ENCODE data around the gene AMY1B.
"Not testable (repeated sequence)": the region's sequence is repeated elsewhere in the genome, so short reads cannot be mapped to it uniquely, and the experiment has no call there.

The AMY1B gene

DNA sequence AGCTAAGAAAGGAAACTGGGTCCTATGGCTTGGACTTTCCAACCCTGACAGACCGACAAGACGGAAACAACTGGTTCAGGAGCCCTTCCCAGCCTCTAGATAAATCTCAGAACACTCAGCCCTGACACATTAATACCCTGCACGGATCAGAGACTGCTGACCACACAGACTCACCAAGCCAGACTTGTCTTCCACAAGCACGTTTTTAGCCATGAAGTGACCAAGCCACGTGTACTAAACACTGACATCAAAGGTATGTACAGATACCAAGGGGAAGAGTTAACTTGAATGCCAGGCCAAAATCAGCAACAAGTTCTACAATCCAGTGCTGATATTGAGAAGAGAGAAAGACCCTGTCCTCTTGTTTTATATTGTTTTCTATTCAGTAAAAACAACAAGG, at the start of gene AMY1B:
Gene AMY1B (minus strand): TSS at position 101 of the 400 bp plus-strand sequence. CDS start 571 bp downstream, outside the sequence.
- not testable (repeated sequence) for DNase-seq (ENCODE audit: low read depth)

DNA sequence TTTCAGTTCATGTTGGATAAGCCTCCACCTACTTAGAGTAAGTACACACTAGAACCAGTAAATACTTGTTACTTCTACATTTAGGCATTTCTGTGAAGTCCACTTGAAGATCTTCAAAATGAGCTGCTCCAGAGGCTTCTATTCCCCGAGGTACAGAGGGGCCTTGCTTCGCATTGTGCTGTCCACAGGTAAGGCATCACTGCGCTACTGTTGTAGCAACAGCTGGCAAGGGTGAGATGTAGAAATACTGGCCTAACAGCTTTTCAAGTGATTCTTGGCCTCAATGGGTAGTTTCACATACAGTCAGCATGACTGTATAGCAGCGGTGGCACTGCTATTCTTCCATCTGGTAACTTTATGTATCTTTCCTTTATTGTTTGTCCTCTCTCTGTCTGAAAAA, 49.0 kb upstream of the AMY1B start:
- not testable (repeated sequence) for DNase-seq (ENCODE audit: low read depth)

DNA sequence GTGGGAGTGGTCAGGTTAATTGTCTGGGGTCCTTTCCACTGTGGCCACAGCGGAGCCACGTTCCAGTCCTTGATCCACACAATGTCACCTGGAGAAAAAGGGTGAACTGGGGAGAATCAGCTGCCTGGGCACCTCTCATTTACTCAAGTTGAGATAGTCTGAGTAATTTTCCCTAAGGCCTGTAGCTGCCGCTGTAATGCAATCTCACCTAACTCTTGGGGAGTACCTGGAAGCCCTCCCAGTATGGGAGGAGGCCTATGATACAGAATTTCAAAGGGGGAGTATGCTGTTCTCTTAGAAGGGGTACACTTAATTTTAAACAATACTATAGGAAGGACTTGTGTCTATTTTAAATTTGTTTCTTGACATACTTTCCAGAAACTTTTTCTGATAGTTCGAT, 48.4 kb upstream of the AMY1B start:
- DNase-seq (ENCODE audit: low read depth): not testable (repeated sequence)

DNA sequence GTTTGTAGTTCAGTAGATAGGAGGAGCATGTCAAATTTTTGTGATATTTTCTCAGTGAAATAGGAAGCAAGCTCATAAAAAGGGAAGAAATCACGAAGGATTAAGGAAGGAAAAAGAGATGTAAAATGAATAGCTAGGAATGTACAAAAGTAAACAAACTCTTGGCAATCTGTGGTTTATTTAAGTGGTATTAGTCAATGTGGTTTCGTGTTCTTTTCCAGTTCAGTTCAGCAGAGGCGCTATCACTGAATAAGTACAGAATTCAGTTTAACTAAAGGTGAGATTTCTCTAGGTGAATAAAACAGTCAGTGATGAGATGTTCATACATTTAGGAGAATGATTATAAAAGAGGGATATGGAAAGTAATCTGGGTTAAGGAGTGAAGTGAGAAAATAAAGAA, 42.0 kb upstream of the AMY1B start:
- DNase-seq (ENCODE audit: low read depth): not testable (repeated sequence)

DNA sequence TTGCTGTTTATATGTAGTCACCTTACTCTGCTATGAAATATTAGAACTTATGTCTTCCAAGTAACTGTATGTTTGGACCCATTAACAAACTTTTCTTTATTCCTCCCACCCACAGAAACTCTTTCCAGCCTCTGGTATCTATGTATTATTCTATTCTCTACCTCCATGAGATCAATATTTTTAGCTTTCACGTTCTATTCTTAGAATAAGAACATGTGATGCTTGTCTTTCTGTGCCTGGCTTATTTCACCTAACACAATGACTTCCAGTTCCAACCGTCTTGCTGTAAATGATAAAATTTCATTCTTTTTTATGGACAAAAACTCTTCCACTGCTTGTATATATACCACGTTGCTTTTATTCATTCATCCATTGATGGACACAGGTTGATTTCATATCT, 39.3 kb upstream of the AMY1B start:
- DNase-seq (ENCODE audit: low read depth): not testable (repeated sequence)

DNA sequence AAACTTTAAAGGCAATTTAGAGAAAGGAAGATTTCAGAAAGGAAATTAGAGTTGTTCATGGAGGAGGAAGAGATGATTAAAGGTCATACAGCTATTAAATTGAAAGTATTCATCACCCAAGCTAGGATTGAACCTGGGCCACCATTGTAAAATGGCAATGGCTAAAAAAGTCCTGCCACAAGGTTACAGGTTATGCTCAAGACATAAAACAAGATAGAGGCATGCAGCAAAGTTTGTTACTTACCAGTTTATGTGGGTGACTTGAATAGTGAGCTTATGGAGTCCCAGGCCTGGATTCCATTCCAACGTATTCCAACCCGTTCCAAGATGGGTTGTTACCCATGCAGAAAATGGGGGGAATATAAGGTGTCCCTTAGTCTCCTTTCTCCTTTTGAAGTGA, 25.5 kb upstream of the AMY1B start:
- DNase-seq (ENCODE audit: low read depth): not testable (repeated sequence)

DNA sequence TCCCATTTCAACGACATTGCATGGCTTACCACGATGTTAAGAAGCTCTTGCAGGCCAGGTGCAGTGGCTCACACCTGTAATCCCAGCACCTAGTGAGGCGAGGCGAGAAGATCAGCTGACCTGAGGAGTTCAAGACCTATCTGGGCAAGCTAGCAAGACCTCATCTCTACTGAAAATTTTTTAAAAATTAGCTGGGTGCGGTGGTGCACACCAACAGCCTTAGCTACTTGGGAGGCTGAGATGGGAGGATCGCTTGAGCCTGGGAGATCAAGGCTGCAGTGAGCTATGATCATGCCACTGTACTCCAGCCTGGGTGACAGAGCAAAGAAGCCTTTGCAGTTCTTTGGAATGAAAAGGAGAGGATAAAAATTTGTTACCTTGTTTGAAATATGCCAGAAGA, 21.4 kb upstream of the AMY1B start:
- not testable (repeated sequence) for DNase-seq (ENCODE audit: low read depth)

DNA sequence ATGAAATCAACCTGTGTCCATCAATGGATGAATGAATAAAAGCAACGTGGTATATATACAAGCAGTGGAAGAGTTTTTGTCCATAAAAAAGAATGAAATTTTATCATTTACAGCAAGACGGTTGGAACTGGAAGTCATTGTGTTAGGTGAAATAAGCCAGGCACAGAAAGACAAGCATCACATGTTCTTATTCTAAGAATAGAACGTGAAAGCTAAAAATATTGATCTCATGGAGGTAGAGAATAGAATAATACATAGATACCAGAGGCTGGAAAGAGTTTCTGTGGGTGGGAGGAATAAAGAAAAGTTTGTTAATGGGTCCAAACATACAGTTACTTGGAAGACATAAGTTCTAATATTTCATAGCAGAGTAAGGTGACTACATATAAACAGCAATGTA, 14.4 kb upstream of the AMY1B start:
- not testable (repeated sequence) for DNase-seq (ENCODE audit: low read depth)

DNA sequence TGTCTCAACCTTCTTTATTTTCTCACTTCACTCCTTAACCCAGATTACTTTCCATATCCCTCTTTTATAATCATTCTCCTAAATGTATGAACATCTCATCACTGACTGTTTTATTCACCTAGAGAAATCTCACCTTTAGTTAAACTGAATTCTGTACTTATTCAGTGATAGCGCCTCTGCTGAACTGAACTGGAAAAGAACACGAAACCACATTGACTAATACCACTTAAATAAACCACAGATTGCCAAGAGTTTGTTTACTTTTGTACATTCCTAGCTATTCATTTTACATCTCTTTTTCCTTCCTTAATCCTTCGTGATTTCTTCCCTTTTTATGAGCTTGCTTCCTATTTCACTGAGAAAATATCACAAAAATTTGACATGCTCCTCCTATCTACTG, 11.7 kb upstream of the AMY1B start:
- not testable (repeated sequence) for DNase-seq (ENCODE audit: low read depth)

DNA sequence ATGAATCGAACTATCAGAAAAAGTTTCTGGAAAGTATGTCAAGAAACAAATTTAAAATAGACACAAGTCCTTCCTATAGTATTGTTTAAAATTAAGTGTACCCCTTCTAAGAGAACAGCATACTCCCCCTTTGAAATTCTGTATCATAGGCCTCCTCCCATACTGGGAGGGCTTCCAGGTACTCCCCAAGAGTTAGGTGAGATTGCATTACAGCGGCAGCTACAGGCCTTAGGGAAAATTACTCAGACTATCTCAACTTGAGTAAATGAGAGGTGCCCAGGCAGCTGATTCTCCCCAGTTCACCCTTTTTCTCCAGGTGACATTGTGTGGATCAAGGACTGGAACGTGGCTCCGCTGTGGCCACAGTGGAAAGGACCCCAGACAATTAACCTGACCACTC, 5.2 kb upstream of the AMY1B start:
- not testable (repeated sequence) for DNase-seq (ENCODE audit: low read depth)

DNA sequence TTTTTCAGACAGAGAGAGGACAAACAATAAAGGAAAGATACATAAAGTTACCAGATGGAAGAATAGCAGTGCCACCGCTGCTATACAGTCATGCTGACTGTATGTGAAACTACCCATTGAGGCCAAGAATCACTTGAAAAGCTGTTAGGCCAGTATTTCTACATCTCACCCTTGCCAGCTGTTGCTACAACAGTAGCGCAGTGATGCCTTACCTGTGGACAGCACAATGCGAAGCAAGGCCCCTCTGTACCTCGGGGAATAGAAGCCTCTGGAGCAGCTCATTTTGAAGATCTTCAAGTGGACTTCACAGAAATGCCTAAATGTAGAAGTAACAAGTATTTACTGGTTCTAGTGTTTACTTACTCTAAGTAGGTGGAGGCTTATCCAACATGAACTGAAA, 4.7 kb upstream of the AMY1B start:
- DNase-seq (ENCODE audit: low read depth): not testable (repeated sequence)

DNA sequence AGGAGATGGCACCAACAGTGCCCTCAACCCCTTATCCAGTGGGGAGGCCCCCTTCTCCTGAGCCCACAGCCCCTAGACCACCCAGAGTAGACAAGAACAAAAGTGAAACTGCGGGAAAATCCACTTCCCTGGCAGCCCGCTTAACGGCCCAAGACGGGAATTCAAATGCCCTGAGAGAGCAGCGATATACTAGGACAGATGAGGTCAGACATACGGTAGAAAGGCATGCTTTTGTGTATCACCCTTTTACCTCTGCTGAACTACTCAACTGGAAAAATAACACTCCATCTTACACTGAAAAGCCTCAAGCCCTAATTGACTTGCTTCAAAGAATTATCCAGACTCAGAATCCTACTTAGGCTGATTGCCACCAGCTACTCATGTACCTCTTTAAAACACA, 1.4 kb upstream of the AMY1B start:
- not testable (repeated sequence) for DNase-seq (ENCODE audit: low read depth)

DNA sequence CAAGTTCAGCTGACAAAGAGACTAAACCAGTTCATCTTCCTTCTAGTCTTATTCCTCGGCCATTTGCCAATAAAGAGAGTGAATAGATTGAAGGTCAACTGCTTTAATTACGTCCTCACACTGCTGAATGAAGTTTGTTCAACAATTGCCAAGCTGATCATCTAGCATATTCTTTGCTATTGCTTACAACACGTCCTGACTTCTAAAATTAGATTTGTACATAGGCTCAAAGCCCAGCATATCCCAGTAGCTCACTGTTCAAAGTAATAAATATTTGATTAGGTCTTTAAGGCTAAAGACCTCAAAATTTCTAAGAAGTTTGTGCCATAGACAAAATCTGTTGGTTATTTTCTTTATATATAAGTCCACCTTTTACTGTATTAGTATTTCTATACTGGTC, 19.7 kb downstream of the AMY1B start:
- not testable (repeated sequence) for DNase-seq (ENCODE audit: low read depth)

DNA sequence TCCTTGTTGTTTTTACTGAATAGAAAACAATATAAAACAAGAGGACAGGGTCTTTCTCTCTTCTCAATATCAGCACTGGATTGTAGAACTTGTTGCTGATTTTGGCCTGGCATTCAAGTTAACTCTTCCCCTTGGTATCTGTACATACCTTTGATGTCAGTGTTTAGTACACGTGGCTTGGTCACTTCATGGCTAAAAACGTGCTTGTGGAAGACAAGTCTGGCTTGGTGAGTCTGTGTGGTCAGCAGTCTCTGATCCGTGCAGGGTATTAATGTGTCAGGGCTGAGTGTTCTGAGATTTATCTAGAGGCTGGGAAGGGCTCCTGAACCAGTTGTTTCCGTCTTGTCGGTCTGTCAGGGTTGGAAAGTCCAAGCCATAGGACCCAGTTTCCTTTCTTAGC, 40.5 kb downstream of the AMY1B start, which contains the start of gene AMY1A:
Gene AMY1A (plus strand): TSS at position 301 of the 400 bp plus-strand sequence. CDS start 571 bp downstream, outside the sequence.
- not testable (repeated sequence) for DNase-seq (ENCODE audit: low read depth)

DNA sequence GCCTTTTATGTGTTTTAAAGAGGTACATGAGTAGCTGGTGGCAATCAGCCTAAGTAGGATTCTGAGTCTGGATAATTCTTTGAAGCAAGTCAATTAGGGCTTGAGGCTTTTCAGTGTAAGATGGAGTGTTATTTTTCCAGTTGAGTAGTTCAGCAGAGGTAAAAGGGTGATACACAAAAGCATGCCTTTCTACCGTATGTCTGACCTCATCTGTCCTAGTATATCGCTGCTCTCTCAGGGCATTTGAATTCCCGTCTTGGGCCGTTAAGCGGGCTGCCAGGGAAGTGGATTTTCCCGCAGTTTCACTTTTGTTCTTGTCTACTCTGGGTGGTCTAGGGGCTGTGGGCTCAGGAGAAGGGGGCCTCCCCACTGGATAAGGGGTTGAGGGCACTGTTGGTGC, 41.9 kb downstream of the AMY1B start:
- DNase-seq (ENCODE audit: low read depth): not testable (repeated sequence)

DNA sequence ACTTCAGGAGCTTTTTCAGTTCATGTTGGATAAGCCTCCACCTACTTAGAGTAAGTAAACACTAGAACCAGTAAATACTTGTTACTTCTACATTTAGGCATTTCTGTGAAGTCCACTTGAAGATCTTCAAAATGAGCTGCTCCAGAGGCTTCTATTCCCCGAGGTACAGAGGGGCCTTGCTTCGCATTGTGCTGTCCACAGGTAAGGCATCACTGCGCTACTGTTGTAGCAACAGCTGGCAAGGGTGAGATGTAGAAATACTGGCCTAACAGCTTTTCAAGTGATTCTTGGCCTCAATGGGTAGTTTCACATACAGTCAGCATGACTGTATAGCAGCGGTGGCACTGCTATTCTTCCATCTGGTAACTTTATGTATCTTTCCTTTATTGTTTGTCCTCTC, 45.1 kb downstream of the AMY1B start:
- not testable (repeated sequence) for DNase-seq (ENCODE audit: low read depth)

DNA sequence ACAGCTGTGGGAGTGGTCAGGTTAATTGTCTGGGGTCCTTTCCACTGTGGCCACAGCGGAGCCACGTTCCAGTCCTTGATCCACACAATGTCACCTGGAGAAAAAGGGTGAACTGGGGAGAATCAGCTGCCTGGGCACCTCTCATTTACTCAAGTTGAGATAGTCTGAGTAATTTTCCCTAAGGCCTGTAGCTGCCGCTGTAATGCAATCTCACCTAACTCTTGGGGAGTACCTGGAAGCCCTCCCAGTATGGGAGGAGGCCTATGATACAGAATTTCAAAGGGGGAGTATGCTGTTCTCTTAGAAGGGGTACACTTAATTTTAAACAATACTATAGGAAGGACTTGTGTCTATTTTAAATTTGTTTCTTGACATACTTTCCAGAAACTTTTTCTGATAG, 45.7 kb downstream of the AMY1B start:
- not testable (repeated sequence) for DNase-seq (ENCODE audit: low read depth)

DNA sequence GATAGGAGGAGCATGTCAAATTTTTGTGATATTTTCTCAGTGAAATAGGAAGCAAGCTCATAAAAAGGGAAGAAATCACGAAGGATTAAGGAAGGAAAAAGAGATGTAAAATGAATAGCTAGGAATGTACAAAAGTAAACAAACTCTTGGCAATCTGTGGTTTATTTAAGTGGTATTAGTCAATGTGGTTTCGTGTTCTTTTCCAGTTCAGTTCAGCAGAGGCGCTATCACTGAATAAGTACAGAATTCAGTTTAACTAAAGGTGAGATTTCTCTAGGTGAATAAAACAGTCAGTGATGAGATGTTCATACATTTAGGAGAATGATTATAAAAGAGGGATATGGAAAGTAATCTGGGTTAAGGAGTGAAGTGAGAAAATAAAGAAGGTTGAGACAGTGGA, 52.1 kb downstream of the AMY1B start:
- DNase-seq (ENCODE audit: low read depth): not testable (repeated sequence)

DNA sequence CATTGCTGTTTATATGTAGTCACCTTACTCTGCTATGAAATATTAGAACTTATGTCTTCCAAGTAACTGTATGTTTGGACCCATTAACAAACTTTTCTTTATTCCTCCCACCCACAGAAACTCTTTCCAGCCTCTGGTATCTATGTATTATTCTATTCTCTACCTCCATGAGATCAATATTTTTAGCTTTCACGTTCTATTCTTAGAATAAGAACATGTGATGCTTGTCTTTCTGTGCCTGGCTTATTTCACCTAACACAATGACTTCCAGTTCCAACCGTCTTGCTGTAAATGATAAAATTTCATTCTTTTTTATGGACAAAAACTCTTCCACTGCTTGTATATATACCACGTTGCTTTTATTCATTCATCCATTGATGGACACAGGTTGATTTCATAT, 54.8 kb downstream of the AMY1B start:
- not testable (repeated sequence) for DNase-seq (ENCODE audit: low read depth)

All from fibroblast of the conjunctiva (primary cell).